SH-SY5Y (cell line): ENCODE measurements around the gene GPR39.

ENCODE experiments used
- GATA2 ChIP-seq: IDR thresholded peaks from 2 replicates; pipeline ENCODE4 v1.6.1; 2011; ENCODE audit warnings: mild to moderate bottlenecking, low read depth, low read length
- GATA3 ChIP-seq: IDR thresholded peaks from 2 replicates; pipeline ENCODE4 v1.6.1; 2011; ENCODE audit warnings: low read depth, mild to moderate bottlenecking, low read length, moderate library complexity

The GPR39 gene

DNA sequence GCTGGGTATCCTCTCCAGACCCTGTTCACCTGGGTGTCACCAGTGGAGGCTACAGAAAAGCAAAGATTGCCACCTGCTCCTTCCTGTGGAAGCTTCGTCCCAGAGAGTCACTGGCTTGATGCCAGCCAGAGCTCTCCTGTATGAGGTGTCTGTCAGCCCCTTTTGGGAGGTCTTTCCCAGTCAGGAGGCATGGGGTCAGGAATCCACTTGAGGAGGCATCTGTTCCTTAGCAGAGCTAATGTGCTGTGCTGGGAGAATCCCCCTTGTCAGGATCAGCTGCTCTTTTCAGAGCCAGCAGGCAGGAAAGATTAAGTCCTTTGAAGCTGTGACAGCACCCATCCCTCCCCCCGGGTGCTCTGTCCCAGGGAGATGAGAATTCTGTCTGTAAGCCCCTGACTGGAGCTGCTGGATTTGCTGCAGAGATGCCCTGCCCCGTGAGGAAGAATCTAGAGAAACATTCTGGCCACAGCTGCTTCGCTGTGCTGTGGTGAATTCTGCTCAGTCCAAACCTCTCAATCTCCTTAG is 121.8 kb downstream of the GPR39 start:
- no peak for TF ChIP-seq GATA2
- no peak for TF ChIP-seq GATA3

DNA sequence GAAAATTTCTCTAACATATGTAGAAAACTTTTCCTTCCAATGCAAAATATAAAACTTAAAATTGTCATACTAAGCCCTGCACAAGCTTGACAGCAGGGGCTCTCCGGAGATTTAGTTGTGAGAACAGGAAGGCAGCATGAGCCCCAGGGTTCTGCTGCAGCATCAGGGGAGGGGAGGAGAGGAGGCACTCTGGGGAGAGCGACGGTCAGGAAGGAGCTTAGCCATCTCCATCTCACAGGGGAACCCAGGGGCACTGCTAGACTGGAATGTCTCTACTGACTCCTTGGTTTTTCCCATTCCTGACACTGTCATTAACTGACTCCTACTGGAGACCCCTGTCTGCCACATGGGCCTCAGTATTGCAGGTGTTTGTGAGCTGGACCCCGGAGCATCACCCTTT is 123.6 kb downstream of the GPR39 start:
- TF ChIP-seq GATA2, result no peak
- TF ChIP-seq GATA3, result no peak

DNA sequence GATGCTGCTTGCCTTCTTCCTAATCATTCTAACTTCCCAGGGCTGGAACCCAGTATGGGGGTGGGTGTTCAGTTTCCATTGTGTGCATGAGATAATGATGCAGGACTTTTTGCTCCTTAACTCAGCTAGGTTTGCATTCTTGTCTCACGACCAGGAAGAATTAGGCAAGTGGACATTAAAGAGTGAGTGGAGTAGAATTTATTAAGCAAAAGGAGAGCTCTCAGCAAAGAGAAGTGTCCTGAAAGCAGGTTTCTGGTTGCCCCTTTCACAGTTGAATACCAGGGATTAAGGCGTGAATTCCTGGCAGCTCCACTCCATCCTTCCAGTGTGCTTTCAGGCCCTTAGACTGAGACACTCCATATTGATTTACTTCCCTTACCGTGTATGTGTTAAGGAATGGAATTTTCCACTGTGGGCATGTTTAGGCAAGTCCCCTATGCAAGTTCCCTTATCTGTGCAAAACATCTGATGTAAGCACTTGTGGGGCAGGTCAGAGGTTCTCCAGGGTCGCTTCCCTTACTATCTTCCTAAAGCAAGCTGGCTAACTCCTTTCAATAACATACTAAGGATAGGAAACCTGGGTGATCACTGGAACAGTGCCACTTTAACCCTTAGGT is 126.5 kb downstream of the GPR39 start:
- no peak for TF ChIP-seq GATA2
- TF ChIP-seq GATA3, result no peak

DNA sequence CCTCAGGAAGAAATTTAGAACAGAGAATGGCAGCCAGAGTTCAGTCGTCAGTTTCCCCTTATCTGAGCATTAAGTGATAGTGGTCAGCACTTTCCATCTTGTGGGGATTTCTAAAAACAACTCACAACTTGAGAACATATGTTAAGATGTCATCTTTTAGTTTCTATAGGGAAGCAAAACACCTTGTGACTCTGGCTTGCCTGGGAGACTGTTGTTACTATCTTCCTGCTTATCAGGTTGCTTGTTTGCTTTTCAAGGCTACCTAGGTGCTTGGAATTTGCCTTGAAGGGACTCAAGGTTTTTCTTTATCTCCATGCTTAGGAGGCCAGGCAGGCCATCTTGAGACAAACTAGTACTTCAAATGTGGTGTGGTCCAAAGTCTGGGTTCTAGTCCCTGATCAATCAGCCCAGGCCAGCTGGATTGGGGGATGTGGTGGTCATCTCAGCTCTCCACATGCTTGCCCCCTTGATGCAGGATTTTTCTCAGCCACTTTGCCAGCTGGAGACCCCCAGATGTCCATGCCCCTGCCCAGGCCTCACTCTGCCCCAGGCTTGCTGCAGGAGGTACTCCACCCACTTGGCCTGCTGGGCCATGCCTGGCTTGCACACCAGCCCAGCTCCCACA is 127.5 kb downstream of the GPR39 start:
- no peak for TF ChIP-seq GATA3
- no peak for TF ChIP-seq GATA2

GRCh38 chr2:132547090-132547687 is 130.6 kb downstream of the GPR39 start:
- TF ChIP-seq GATA3 (no peak), GATA2 (no peak)

DNA sequence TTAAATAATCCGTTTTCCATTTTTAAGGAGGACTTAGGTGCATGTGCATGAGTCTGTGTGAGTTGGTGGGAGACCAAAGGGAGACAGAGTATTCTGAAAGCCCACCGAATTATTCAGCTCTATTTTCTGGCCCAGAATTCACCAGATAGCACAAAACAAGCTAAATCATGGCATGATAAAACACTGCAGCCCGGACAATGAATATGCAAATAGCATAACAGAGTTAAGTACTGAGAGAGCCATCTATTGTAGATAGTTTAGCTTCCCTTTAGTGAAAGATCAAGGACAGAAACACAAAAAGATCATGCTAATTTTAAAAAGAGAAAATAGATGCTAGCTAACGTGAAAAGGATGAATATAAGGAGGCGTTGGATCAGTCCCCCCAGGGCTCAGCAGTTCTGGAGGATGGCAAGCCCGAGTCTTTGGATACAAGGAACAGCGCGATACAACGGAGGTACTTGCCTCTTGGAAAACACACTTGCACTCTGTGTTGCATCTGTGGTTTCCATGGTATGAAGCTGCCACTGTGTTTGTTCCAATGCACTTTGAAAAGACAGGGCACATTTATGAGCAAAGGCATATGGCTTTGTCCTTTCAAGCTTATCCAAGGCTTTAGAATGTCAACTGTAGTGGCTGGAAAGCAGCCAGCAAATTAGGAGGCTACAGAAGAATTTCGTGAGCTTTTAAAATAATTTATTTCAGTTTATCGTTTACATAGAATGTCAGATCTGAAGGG is 133.5 kb downstream of the GPR39 start:
- TF ChIP-seq GATA3 (no peak), GATA2 (no peak)

DNA sequence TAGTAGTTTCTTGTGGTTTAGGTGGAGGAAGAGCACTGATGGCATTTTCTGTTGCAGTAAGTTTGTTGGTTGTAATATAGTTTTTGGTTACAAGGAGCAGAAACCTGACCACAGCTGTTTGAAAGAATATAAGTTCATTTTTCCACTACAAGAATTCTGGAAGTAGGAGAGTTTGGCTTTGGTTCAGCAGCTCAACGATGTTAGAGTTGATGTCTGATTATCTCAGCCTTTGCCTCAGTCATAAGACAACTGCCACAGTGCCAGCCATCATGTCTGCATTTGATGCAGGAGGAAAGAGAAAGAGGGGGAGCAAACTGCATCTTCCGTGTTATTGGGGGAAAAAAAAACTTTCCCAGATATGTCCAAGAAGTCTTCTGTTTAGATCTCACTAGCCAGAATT is 134.3 kb downstream of the GPR39 start:
- TF ChIP-seq GATA2 (no peak), GATA3 (no peak)

DNA sequence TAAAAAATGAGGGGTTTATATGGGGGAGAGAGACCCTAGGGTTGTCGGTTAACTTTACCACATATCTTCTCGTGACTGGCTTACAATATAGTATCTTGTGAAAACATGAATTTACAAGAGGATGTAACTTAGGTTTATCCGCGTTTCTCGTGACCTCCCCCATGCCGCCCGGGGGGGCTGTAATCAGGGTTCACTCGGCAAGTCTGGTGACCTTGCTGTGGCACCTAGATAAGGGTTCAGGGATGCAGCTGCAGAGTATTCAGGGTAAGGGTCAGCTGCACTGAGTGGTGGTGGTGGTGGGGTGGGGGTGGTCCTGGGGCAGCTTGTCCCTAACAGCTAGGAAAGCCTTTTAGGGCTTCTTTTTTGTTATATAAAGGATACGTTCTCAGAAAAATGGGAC is 141.1 kb downstream of the GPR39 start:
- no peak for TF ChIP-seq GATA3
- TF ChIP-seq GATA2, result no peak

GRCh38 chr2:132559326-132559725 is 142.7 kb downstream of the GPR39 start:
- no peak for TF ChIP-seq GATA2
- TF ChIP-seq GATA3, result no peak

GRCh38 chr2:132559921-132560320 is 143.3 kb downstream of the GPR39 start:
- TF ChIP-seq GATA2 (no peak), GATA3 (no peak)

DNA sequence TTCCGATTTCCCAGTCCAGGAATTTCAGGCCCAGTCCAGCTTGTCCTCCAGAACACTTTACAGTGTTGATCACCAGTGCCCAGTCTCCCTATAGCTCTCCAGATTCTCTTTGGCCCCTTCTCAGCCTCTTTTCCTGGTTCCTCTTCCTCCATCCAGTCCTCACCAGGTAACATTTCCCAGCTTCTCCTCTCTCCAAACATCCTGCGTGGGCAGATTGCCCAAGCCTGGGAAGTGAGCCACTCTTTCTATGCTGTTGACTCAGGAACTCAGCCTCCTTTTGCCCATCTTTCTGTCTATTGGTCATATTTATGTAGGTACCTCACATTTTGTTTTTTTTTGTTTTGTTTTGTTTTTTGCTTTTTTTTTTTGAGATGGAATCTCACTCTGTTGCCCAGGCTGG is 144.0 kb downstream of the GPR39 start:
- no peak for TF ChIP-seq GATA2
- no peak for TF ChIP-seq GATA3

- TF ChIP-seq GATA3 (no peak), GATA2 (no peak)
These were observed 145.6 kb downstream of the GPR39 start for GRCh38 chr2:132562245-132562644.

DNA sequence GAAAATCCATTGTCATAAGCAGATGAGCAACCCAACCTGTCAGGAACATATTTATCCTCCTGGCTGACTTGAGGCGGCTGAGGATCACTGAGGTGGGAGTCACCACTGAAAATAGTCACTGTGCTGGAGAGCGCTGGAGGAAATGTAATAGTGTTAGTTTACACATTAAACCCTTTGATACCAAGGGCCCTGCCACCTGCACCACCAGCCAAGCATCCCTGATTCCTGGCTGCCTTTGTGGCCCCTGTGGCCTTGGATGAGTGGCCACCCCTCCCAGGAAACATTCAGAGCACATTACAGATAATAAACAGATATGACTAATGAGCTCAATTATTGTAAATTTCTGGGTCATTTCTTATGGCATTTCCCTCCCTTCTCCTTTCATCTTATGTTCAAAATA is 147.5 kb downstream of the GPR39 start:
- TF ChIP-seq GATA2, result no peak
- TF ChIP-seq GATA3, result no peak

DNA sequence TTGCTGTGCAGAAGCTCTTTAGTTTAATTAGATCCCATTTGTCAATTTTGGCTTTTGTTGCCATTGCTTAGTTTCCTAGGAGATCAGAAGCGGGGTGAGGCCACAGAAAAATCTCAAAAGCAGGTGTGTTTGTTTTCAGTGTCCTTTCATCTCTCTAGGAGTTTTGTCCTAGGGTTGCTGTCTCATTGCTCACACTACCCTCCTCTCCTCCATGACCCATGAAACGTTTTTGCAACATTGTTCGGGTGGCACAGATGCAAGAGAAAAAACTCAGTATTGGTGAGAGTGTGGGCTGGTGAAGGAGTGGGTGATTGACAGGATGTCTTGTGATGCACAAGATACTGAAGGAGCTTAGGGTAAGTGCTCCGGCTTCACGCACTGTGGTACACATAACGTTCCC is 149.8 kb downstream of the GPR39 start:
- TF ChIP-seq GATA3 (no peak), GATA2 (no peak)

DNA sequence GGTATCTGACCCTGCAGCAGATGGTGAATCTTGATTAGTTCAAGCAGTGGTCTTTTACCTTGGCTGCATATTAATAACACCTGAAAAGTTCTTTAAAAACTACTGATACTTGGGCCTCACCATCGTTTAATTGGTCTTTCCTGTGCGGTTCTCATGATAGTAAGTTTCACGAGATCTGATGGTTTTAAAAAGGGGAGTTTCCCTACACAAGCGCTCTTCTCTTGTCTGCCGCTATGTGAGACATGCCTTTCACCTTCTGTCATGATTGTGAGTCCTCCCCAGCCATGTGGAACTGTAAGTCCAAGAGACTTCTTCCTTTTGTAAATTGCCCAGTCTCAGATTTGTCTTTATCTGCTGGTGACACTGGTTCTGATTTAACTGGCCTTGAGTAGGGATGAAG is 151.1 kb downstream of the GPR39 start:
- TF ChIP-seq GATA3, result no peak
- TF ChIP-seq GATA2, result no peak
